ENCODE measurements around the gene C10orf71. TPM values are rescaled to one million over a fixed set of nuclear protein-coding genes. Genes with fewer than 3 reads are reported as not detected.

Gene C10orf71
- total and polyA plus RNA-seq, 2 of the 8 experiments (the other 6 are each of a cell fraction or from before 2014, with no cell fraction given) = not detected

GRCh38 chr10:49351669-49352068, 52.7 kb downstream of the C10orf71 start:
- H2AK5ac ChIP-seq (ENCODE audit: low read depth, low read length) = no peak overlapping the region
- H2BK120ac ChIP-seq (replicated peaks; ENCODE audit: low read depth, low read length) = no peak overlapping the region
- no peak overlapping the region for H3K18ac ChIP-seq (ENCODE audit: extremely low read depth, low read length)
- CTCF ChIA-PET (ENCODE audit: partially characterized antibody) = interaction anchor here (1.1 to 2.1 kb wide), 5 partner anchors 9 to 197 kb away, joined by 3 to 7 read pairs (median 3); no protein-coding TSS in a partner anchor
- H3K27ac ChIP-seq (ENCODE audit: low read depth, low read length) = no peak overlapping the region
- DNase-seq (ENCODE audit: low read depth in 1 of 2, low spot score in 2 of 2) (no peak), FAIRE-seq (no peak)
- H3K4me2 ChIP-seq (ENCODE audit: insufficient read depth in 1 of 2, low read depth in 2 of 2, low read length in 2 of 2) = no peak overlapping the region
- no peaks in the 10 kb centered on the region for H3K9me3 ChIP-seq (ENCODE audit: insufficient read depth in 2 of 2, low read depth in 1 of 2, low read length in 1 of 2)
- H2BK15ac ChIP-seq (ENCODE audit: low read length) = no peak overlapping the region
- no peak overlapping the region for H4K5ac ChIP-seq (ENCODE audit: insufficient read length, low read depth, low read length)
- H3K27me3 ChIP-seq (replicated peaks in 1 of 4; ENCODE audit: control insufficient read depth in 3 of 4, extremely low read depth in 1 of 4, insufficient read depth in 3 of 4, low read length in 3 of 4) = no peaks in the 10 kb centered on the region
- POLR2A ChIA-PET (ENCODE audit: partially characterized antibody) = no interaction called here
- no peaks in the 10 kb centered on the region for H3K79me1 ChIP-seq (ENCODE audit: low read depth, low read length)
- H3K14ac ChIP-seq (ENCODE audit: insufficient read length) = no peak overlapping the region
- no peaks in the 10 kb centered on the region for H3K23me2 ChIP-seq (ENCODE audit: low read depth, low read length)
- no peaks in the 10 kb centered on the region for H3K4me1 ChIP-seq (replicated peaks in 1 of 4; ENCODE audit: control insufficient read depth in 3 of 4, insufficient read depth in 4 of 4, low read length in 3 of 4)
- no peak for TF ChIP-seq CBX5 (IDR thresholded peaks at IDR 0.05; ENCODE audit: low read depth, low read length)
- TF ChIP-seq YY1 (IDR thresholded peaks at IDR 0.05; ENCODE audit: low read depth, low read length) = no peak
- no peak for TF ChIP-seq RBBP5 (IDR thresholded peaks at IDR 0.05; ENCODE audit: borderline replicate concordance, low read depth, low read length)
- no peak for TF ChIP-seq BCL11A (IDR thresholded peaks at IDR 0.05; ENCODE audit: low read depth in 2 of 2, low read length in 2 of 2)
- no peak for TF ChIP-seq KDM1A (IDR thresholded peaks at IDR 0.05; ENCODE audit: borderline replicate concordance, low read length)
- TF ChIP-seq TCF12 (IDR thresholded peaks at IDR 0.05; ENCODE audit: low read depth, low read length) = no peak
- TF ChIP-seq SIRT6 (IDR thresholded peaks at IDR 0.05; ENCODE audit: low read length) = no peak
- TF ChIP-seq TAF1 (IDR thresholded peaks at IDR 0.05; ENCODE audit: low read depth, low read length) = no peak
- no peak overlapping the region for H2BK12ac ChIP-seq (ENCODE audit: low read depth, low read length)
- no peak overlapping the region for H2AFZ ChIP-seq (ENCODE audit: low read length)
- no peak overlapping the region for H3K4ac ChIP-seq (replicated peaks; ENCODE audit: insufficient read length, low read depth, low read length)
- no peak overlapping the region for H3K9ac ChIP-seq (replicated peaks in 1 of 4; ENCODE audit: extremely low read depth in 1 of 4, low read depth in 3 of 4, low read length in 3 of 4)
- no peaks in the 10 kb centered on the region for H3K36me3 ChIP-seq (ENCODE audit: control insufficient read depth in 2 of 4, insufficient read depth in 4 of 4, low read length in 3 of 4)
- no peak overlapping the region for H2BK5ac ChIP-seq (ENCODE audit: low read depth, low read length)
- WGBS, 2 experiments (ENCODE audit: extremely low coverage in 1 of 2, insufficient coverage in 1 of 2, insufficient read length in 1 of 2, insufficient replicate concordance in 2 of 2, low coverage in 1 of 2, low lambda C conversion rate in 2 of 2, missing lambda C conversion rate in 1 of 2) = 73% methylated on average over 4 of the region's 4 CpGs; no CpG with 5 or more reads in 1 of the 2 experiments
- no peak overlapping the region for H4K91ac ChIP-seq (replicated peaks; ENCODE audit: insufficient read length, low read length)
- H3K23ac ChIP-seq (ENCODE audit: insufficient read length) = no peak overlapping the region
- H2BK20ac ChIP-seq (ENCODE audit: low read length) = no peak overlapping the region
- no peak overlapping the region for H4K8ac ChIP-seq (ENCODE audit: extremely low read depth, insufficient read depth, low read length)
- no peaks in the 10 kb centered on the region for H3K79me2 ChIP-seq (ENCODE audit: control insufficient read depth in 1 of 2, insufficient read depth in 2 of 2, low read length in 2 of 2)
- no peak overlapping the region for H3K56ac ChIP-seq (replicated peaks; ENCODE audit: insufficient read length, low read depth, low read length)
- H4K20me1 ChIP-seq (replicated peaks in 1 of 2; ENCODE audit: control insufficient read depth in 1 of 2, insufficient read depth in 2 of 2, low read length in 2 of 2) = no peaks in the 10 kb centered on the region
- H3K4me3 ChIP-seq (ENCODE audit: extremely low read depth in 1 of 4, insufficient read depth in 2 of 4, low read depth in 3 of 4, low read length in 4 of 4) = no peak overlapping the region
